NT2/D1 (cell line): ENCODE measurements around the gene PLPPR2.

ENCODE experiments used
- SUZ12 ChIP-seq: IDR thresholded peaks from 2 replicates; pipeline ENCODE4 v1.6.1; 2011; ENCODE audit not compliant: insufficient read length, insufficient read depth; ENCODE audit errors: extremely low read depth
- YY1 ChIP-seq: IDR thresholded peaks from 2 replicates; pipeline ENCODE4 v1.6.1; 2011; ENCODE audit not compliant: insufficient read length, insufficient read depth
- ZNF274 ChIP-seq: IDR thresholded peaks from 2 replicates; pipeline ENCODE4 v1.6.1; 2011; ENCODE audit warnings: mild to moderate bottlenecking, low read depth, low read length

GRCh38 chr19:11361771-11362731 is 6.8 kb downstream of the PLPPR2 start:
- TF ChIP-seq YY1, result no peak
- no peak for TF ChIP-seq ZNF274
- TF ChIP-seq SUZ12, result no peak
